Activated gamma-delta T cell (primary cell): Measurements from ENCODE around the gene GNS.
"Not testable (repeated sequence)": the region's sequence is repeated elsewhere in the genome, so short reads cannot be mapped to it uniquely, and the experiment has no call there.

Experiments used
- DNase-seq: peaks from one replicate; lab custom pipeline; 2025; lab: John Stamatoyannopoulos, UW
- total RNA-seq, 2 donors: gene quantifications; one replicate each; lab custom pipeline; 2026; lab: John Stamatoyannopoulos, UW

Gene GNS
- 78.6 to 94.6 reads per million in 2 donors for total RNA-seq

DNA sequence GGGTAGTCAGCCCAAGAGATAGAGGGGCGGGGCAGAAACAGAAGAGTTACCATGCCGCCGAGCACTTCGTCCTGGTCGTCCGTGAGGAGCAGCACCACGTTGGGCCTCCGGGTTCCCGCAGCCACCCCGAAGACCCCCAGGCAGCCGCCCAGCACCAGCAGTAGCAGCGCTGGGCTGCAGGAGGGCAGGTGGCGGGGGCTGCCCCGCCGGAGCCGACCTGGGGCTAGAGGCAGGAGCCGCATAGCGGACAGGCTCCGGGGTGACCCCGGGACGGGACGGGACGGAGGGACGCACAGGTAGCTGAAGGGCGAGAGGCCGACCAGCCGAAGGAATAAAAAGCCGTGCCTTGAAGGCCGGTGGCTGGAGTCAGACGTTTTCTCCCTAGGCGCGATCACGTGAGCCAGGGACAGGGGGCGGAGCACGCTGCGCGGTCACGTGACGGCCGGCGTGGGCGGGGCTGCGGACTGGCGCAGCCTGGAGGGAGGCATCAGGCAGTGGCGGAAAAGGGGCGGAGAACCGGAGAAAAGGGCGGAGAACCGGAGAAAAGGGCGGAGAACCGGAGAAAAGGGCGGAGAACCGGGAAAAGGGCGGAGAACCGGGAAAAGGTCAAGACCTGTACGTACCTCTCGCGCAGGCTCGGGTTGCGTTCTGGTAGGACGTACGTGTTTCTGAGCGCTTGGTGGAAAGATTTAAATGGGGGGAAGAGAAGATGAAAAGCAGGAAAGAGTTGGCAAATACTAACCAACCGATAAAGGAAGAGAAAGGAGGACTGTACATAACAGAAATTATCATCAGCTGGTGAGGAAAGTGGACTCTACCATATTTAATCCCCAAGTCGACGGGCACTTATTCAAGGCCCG is at the start of gene GNS:
GNS (minus strand) TSS at position 372 of the 860 bp plus-strand sequence; CDS start at position 242, 130 bp downstream.
- DNase-seq: peak; percentile 84

DNA sequence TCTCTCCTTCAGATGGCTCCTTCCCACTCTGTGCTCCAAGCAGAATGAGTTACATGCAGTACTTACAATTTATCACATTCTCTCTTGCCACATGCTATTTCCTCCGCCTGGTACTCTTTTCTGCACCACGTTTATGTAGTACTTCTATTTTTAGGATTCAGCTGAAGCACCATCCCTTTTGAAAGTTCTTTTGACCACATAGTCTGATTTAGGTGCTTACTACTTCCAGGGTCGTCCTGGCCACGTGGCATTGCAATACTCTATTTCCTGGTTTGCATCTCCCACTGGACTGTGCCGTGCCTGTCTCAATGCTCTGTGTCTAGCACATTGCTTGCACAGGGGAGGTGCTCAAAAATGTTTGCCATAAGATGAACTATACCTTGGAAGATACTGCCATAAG is 48.9 kb upstream of the GNS start:
- DNase-seq: no peak

DNA sequence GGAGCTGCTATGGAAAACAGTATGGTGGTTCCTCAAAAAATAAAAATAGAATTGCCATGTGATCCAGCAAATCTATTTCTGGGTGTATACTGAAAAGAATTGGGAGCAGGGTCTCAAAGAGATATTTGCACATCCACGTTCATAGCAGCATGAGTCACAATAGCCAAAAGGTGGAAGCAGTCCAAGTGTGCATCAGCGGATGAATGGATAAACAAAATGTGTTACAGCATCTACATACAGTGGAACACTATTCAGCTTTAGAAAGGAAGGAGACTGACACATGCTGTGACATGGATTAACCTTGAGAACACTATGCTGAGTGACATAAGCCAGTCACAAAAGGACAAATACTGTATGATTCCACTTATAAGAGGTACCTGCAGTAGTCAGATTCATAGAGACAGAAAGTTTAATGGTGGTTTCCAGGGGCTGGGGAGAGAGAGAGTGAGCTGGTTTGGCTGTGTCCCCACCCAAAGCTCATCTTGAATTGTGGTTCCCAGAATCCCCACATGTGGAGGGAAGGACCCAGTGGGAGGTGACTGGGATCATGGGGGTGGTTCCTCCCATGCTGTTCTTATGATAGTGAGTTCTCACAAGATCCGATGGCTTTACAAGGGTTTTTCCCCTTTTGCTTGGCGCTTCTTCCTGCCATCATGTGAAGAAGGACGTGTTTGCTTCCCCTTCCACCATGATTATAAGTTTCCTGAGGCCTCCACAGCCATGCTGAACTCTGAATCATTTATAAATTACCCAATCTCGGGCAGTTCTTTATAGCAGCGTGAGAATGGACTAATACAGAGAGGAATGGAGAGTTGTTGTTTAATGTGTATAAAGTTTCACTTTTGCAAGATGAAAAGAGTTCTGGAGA is 47.6 kb upstream of the GNS start:
- DNase-seq: no peak

DNA sequence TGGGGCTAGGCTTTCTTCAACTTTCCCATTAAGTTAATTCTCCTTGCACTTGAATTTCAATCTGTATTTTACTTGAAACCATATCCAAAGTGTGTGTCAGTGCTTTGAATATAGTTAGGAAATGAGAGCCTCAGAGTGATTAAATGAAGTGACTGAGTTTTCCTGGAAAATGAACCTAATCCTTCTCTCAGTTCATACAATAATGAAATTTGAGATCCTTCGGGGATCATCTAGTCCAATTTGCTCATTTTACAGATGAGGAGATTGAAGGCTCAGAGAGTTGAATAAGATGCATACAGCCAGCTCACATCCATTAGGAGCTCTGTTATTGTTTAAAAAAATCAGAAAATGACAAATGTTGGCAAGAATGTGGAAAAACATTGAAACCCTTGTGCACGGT is 47.0 kb upstream of the GNS start:
- no peak for DNase-seq

DNA sequence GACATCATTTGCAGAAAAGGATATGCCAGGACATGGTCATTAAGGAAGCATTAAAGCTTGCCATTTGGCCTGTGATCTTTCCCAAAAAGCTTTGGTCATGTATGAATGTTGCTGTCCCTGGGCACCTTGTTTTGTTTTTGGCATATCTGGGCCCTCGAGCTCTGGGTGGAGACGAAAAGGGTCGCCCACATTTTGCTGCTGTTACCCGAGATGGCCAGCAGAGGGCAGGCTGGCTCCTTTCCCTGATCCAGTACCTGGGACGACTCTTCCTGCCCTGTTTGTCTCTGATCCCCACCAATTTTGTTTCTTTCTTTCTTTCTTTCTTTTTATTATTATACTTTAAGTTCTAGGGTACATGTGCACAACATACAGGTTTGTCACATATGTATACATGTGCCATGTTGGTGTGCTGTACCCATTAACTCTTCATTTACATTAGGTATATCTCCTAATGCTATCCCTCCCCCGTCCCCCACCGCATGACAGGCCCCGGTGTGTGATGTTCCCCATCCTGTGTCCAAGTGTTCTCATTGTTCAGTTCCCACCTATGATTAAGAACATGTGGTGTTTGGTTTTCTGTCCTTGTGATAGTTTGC is 43.1 kb upstream of the GNS start:
- not testable (repeated sequence) for DNase-seq

DNA sequence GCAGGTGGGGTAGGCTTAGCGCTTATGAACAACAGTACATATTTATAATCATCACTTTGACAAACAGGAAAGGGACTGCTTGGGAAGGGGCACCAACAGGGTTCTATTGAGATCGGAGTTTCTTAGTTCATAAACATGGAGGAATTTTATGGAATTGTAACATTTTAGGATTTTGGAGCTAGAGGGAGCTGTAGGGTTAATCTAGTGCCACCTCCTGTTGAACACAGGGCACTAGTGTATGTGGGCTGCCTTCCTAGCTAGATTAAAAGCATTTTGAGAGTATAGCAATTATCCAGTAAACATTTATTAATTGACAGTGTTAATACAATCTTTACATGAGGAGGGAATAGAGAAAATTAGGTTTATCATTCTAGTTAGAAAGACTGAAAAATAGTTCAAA is 42.2 kb upstream of the GNS start:
- DNase-seq: no peak

DNA sequence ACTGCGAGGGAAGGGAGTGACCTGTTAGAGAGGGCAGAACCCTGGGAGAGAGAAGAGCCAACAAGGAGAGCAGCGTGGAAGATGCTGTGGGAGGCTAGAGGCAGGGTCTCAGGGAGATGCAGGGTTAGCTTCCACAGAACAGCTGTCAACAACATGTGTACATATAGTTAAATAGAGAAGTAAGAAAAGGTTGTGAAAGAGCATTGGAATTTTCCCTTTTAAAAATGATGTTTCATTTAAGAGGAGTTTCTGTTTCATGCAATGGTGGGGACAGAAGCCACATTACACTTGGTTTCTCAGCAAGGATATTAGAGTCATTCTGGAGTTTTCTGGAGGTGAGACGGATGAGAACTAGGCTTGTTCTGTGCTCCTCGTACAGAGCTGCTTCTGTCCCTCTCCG is 41.4 kb upstream of the GNS start:
- no peak for DNase-seq

DNA sequence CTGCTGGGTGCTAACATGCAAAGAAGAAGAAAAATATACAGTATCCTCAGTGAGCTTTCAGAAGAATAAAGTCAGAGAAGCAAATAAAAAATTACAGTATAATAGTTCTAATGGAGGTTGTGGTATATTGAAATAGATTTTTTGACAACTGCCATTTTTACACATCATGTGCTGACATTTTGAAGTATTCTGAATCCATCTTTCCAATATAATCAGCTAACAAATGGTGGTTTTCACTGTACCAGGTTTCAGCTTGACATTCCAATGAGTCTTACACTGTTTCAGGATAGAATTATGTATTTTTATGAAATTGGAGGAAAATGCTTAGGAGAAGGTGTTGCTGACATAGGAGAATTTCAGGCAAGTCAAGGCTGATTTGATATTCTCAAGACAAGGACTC is 39.0 kb upstream of the GNS start:
- no peak for DNase-seq

DNA sequence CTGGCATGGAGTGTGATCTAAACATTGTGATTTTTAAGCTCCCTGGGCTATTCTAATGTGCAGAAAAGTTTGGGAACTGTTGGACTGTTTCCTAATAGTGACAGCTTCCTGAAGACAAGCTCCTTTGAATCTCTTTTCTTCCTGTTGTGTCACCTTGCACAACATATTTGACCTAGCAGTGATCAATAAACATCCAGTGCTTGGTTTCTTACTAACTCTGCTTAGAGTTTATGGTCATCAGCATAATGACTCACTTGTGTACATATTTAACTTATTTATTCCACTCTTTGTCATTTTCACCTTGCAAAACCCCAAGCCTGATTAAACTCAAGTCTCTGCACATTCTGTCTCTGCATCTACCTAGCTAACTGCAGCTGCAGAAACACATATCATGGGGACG is 38.0 kb upstream of the GNS start:
- no peak for DNase-seq

DNA sequence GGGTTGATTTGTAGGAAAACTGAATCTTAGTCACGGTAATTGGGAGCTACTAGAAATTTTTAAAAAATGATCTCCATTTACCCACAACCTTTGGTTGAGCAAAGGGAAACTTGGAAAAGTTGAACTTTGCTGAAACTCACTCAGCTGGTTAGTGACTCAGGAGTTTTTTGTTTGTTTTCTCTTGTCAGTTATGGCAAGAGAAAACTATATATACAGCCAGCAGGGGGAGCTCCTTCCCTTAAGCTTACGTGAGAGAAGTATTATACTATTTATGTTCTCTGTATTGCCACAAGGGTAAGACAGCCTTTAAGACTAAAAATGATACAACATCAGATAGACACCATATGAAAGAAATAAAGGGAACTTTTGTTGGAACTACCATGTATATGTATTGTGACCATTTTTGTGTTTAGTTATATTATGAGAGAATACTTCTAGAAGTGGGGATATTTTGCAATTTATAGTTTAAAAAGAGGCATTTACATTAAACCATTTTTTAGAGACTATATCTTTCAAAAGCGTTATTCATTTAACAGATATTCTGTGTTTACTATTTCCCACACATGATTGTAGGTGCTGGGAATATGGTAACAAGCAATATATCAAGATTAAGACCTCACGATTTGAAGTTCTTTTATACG is 37.1 kb upstream of the GNS start:
- no peak for DNase-seq

DNA sequence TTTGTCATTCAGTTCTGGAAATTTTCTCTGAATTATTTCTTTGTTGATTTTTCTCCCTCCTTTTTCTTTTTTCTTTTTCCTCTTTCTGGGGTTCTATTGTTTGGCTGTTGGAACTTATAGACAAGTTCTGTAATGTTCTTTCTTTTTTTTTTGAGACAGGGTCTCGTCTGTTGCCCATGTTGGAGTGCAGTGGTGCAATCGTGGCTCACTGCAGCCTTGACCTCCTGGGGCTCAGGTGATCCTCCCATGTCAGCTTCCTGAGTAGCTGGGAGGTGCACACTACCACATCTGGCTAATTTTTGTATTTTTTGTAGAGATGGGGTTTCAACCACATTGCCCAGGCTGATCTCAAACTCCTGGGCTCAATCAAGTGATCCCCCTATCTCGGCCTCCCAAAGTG is 35.1 kb upstream of the GNS start:
- DNase-seq: no peak

DNA sequence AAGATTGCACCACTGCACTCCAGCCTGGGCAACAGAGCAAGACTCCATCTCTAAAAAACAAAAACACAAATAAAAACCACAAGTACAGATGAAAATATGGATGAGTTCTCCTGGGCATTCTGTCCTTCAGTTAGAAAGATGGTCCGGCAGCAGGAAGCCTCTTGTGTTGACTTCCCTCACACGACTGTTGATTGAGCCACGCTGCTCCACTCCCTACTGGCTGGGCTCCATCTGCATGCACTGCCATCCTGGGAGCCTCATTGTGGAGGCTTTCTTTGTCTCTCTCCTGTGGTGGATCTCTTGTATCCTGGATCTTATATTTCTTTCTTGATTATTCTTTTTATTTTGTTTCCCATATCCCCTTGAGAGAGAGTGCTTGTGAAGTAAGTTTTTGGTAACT is 34.4 kb upstream of the GNS start:
- DNase-seq: no peak

DNA sequence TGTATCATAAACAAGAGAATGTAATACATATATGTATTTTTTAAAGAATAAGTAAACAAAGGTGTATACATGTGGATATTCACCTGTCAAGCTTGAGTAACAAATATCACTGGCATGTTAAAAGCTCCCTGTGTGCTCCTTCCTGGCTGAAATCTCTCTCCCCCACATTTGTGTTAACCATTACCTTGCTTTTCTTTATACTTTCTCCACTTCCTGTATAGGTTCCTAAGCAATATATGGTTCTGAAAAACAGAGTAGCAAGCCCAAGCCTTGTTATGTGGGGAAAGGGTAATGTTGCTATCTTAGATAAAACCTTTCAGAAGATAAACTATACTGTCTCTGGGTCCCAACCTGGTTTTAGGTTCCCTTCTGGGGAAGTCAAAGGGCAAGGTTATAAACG is 32.9 kb upstream of the GNS start:
- DNase-seq: no peak

DNA sequence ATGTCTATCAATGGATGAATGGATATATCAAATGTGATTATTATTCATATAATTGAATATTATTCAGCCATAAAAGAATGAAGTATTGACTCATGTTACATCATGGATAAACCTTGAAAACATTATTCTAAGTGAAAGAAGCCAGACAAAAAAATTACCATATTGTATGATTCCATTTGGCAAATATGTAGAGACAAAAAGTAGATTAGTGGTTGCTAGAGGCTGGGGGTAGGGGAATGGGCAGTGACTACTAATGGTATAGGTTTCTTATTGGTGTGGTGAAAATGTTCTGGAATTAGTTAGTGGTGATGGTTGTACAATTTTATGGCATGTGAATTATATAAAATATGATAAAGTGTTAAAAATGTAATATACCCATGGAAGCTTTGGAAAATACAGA is 31.8 kb upstream of the GNS start:
- DNase-seq: no peak

DNA sequence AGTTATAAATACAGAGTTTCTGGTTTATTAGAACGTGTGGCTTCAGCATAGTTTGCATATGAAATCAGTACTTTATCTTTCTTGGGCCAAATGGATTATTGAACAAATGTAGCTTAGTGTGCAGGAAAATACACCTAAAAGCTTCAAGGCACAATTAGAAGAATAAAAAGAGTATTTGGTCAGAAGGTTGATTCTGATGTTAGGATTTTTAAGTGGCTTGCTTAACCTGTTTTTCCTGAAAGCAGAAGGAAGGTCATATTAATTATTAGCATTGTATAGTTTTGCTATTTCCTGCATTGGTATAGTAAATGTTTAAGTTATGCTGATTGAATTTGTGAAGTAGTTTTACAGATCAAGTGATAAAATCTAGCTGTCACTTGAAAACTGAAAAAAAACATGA is 31.0 kb upstream of the GNS start:
- no peak for DNase-seq

DNA sequence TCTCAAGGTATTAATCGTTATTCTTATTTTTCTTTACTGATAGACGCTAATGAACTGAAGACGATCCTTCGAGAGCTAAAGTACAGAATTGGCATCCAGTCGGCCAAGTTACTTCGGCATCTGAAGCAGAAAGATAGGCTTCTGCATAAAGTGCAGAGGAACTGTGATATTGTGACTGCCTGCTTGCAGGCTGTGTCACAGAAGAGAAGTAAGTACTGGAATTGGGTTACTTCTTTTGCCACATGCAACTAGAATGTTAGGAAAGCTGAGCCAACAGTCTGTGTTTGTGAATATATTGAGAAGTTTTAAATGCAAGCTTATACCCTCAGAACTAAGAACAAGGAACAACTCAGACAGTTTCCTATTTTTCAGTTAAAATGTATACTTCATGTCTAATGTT is 26.6 kb upstream of the GNS start:
- no peak for DNase-seq

DNA sequence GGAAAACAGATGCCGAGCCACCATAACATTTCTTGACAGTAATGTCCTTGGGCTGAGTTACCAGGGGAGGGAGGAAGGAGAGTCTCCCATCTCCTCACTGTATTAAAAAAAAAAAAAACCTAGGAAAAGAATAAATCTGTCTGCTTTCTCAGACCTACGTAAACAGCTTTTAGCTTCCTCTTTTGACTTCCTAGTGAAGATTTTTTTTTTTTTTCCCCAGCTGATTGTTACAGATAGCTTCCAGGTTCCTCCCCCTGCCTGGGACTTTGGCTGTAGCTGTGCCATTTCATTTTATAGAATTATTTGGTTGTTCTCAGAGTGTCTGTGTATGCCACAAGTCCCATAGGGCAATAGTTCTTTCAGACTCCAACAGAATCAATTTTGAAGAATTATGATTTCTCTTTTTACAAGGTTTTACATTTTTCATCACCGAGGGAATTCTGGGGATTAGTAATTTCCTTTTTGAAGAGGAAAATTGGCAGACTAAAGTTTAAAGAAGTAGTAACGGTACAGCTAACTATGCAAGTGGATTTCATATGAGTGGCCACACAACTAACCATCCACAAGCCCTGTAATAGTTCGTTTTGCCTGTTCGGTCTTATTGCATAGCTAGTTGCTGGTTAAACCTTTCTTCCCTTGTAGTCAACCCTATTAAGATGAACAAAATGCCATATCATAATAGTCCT is 23.1 kb upstream of the GNS start:
- DNase-seq: no peak

DNA sequence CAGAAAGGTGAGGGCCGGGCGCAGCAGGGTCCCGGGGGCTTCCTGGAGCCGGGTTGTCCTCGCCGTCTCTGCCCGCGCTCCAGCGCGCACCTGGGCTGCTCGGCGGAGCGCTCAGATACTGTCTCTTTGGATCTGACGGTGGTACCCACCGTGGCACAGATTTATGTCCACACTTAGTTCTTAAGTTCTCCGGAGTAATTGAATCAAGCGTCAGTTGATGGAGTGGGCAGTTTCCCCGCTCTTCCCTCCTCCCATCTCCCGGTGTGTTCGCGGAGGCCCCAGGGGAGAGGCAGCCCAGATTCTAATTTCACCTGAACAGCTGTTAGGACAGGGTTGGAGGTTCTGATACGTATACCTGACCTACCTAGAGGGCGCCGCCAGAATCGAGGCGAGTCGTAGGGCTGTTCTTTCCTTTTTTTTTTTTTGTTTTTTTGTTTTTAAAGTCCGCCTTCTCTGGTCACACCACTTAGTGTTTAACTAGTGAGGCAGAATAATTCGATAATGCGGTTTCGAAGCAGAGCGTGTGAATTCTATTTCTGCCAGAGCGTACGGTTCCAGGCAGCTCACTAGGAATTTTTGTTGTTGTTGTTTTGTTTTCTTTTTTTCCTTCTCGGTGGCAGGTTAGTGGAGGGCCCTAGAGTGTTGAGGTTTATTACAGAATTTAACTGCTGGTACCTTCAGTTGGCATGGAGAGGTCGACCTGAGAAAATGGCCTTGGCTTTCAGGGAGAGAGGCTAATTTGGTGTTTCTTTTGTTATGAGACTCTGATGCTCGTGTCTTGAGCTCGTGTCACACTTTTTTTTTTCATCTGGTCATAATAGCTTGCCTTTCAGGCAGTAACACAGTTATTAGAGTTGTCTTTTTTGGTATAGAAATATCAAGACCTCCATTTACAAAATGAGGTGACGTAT is 22.3 kb upstream of the GNS start:
- DNase-seq: no peak

DNA sequence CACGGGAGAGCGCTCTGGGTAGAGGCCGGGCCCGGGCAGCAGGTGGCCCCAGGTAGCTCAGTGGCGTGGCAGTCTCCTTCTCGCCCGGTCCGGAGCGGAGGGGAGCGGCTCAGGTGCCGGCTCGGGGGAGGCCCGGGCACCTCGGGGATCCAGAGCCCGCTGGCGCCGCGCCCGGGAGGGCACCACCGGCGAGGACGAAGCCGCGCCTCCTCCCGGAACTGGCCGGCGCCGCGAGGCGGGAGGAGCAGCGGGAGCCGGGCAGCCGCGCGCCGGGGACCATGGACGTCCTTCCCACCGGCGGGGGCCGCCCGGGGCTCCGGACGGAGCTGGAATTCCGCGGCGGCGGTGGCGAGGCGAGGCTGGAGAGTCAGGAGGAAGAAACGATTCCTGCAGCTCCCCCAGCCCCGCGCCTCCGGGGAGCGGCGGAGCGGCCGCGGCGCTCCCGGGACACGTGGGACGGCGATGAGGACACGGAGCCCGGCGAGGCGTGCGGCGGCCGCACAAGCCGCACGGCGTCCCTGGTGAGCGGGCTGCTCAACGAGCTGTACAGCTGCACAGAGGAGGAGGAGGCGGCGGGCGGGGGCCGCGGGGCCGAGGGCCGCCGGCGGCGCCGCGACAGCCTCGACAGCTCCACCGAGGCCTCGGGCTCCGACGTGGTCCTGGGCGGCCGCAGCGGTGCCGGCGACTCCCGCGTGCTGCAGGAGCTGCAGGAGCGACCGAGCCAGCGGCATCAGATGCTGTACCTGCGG is 21.5 kb upstream of the GNS start:
- DNase-seq: no peak

DNA sequence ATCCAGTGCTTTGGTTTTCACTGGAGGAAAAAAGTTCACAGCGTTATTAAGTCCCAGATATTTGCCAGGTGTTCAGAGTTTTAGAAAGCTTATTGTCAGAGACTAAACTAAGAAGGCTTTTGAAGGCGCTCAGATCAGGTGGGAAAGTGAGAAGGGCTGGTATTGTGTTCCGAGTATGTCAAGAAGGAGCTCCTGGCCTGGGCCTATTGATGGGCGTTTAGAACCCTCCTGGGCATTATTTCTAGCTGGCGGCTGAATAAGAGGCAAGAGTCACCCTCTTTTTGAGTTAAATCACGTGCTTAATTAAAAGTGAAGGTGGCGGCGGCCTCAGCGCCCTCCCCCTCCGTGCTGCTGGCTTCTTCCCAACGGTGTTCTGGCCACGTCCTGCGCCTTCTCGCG is 20.9 kb upstream of the GNS start:
- no peak for DNase-seq
